H1 (cell line): ENCODE results near the gene FIZ1.

ENCODE experiments used
- EGR1 ChIP-seq: IDR thresholded peaks from 2 replicates; pipeline ENCODE4 v1.6.1; 2011; ENCODE audit warnings: low read depth, low read length, borderline replicate concordance
- KDM5A ChIP-seq: fragments of 200-600 bp; IDR thresholded peaks from 2 replicates; pipeline ENCODE4 v1.7.1; 2012; ENCODE audit warnings: mild to moderate bottlenecking, low read length, inconsistent platforms, mixed read lengths
- RFX5 ChIP-seq: IDR thresholded peaks from 2 replicates; pipeline ENCODE4 v1.6.1; 2011; ENCODE audit warnings: low read depth, low read length, improper control_type of control experiment, borderline replicate concordance

DNA sequence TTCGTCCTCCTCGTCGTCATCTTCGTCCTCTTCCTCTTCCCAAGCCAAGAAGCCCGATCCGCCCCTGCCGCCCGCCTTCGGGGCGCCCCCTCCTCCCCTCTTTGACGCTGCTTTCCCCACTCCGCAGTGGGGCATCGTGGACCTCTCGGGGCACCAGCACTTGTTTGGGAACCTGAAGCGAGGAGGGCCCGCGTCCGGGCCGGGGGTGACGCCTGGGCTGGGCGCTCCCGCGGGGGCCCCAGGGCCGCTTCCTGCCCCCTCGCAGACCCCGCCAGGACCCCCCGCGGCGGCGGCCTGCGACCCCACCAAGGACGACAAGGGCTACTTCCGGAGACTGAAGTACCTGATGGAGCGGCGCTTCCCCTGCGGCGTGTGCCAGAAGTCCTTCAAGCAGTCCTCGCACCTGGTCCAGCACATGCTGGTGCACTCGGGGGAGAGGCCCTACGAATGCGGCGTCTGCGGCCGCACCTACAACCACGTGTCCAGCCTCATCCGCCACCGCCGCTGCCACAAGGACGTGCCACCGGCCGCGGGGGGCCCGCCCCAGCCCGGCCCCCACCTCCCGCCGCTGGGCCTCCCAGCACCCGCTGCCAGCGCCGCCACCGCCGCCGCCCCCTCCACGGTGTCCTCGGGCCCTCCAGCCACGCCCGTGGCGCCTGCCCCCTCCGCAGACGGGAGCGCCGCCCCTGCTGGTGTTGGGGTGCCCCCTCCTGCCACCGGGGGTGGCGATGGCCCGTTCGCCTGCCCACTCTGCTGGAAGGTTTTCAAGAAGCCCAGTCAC lies 14.8 kb upstream of the FIZ1 start:
- TF ChIP-seq RFX5 (no peak), EGR1 (no peak), KDM5A (no peak)
